Stimulated activated CD4-positive, alpha-beta T cell treated with anti-CD3 and anti-CD28 coated beads, Interleukin-15, amount 100 ng/mL, for 1 hour (primary cell): Measurements from ENCODE around the gene B4GALT1.

Source experiments
- DNase-seq, 2 donors: peaks; one replicate each; pipeline ENCODE4 v3.0.0-alpha.2; 2020; ENCODE audit warnings: low read depth in 1 of 2, low spot score in 1 of 2

The B4GALT1 gene

GRCh38 chr9:33140401-33141360, 26.5 kb downstream of the B4GALT1 start:
- no peak for DNase-seq

GRCh38 chr9:33139421-33140228, 27.5 kb downstream of the B4GALT1 start:
- no peak for DNase-seq

- no peak for DNase-seq
Measured at GRCh38 chr9:33138768-33139167, 28.4 kb downstream of the B4GALT1 start.

GRCh38 chr9:33137781-33138264, 29.3 kb downstream of the B4GALT1 start:
- no peak for DNase-seq

GRCh38 chr9:33136721-33137670, 30.1 kb downstream of the B4GALT1 start:
- DNase-seq, result no peak

- DNase-seq, result no peak
Measured at GRCh38 chr9:33135470-33135958, 31.6 kb downstream of the B4GALT1 start.

- no peak for DNase-seq
Measured at GRCh38 chr9:33135031-33135461, 32.1 kb downstream of the B4GALT1 start.

GRCh38 chr9:33133186-33133585, 34.0 kb downstream of the B4GALT1 start:
- no peak for DNase-seq

GRCh38 chr9:33131790-33132772, 35.1 kb downstream of the B4GALT1 start:
- no peak for DNase-seq

- no peak for DNase-seq
Measured at GRCh38 chr9:33130961-33131789, 36.0 kb downstream of the B4GALT1 start.

- DNase-seq, result no peak
Measured at GRCh38 chr9:33129886-33130881, 37.0 kb downstream of the B4GALT1 start.

GRCh38 chr9:33129251-33129885, 37.8 kb downstream of the B4GALT1 start:
- no peak for DNase-seq

GRCh38 chr9:33128570-33128969, 38.6 kb downstream of the B4GALT1 start:
- DNase-seq, result no peak

GRCh38 chr9:33127881-33128280, 39.3 kb downstream of the B4GALT1 start:
- no peak for DNase-seq

- DNase-seq, result no peak
Measured at GRCh38 chr9:33125871-33126823, 41.0 kb downstream of the B4GALT1 start.

GRCh38 chr9:33125461-33125860, 41.7 kb downstream of the B4GALT1 start:
- no peak for DNase-seq
